ENCODE data around the gene C13orf46.

DNA sequence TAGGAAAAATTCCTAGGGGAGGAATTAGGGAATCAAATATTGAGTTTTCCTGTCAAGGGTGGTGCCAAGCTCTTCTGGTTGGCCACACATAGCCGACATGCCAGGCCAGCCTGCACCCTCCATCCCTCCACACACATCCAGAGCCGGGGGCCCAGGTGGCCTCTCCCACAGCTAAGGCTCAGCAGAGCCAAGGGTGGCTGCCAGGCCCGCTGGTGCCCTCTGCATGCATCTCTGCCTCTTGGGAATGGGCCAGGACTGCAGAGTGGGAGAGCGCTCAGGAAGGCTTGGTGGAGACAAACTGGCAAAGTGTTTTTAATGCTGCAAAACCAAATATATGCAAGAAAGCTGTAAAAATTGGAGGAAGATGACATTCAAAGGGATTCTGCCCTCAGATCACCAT lies 67.3 kb downstream of the C13orf46 start:
- TF ChIP-seq CTCF (IDR thresholded peaks at IDR 0.05) (no peak), ZFX (IDR thresholded peaks at IDR 0.05; ENCODE audit: borderline replicate concordance) (no peak)

Measured in 22Rv1 (cell line).